WTC11 (cell line): ENCODE measurements around the gene FBXW10B. TPM values are rescaled to one million over a fixed set of nuclear protein-coding genes. Genes with fewer than 3 reads are reported as not detected.
"Not testable (repeated sequence)": the region's sequence is repeated elsewhere in the genome, so short reads cannot be mapped to it uniquely, and the experiment has no call there.

Experiments used
- ATAC-seq: fragments of 200-7000 bp; cut with Tn5 transposase; 2 replicates; pipeline ENCODE4 v1.10.0; 2021; ENCODE audit warnings: mild to moderate bottlenecking, moderate library complexity
- CTCF ChIA-PET: fragments of 300-600 bp; sonication (Branson Sonifier 250); formaldehyde crosslinking; loops from one replicate; lab custom pipeline; 2021; ENCODE audit warnings: antibody characterized with exemption; lab: Charles Lee
- POLR2A ChIA-PET: fragments of 350-600 bp; sonication (Branson Sonifier 250); formaldehyde crosslinking; loops from one replicate; lab custom pipeline; 2021; ENCODE audit warnings: antibody characterized with exemption; lab: Charles Lee
- DNase-seq: peaks from one replicate; pipeline ENCODE4 v3.0.0; 2021; ENCODE audit warnings: low spot score
- H3K27ac Mint-ChIP-seq: 2 replicates; pipeline ENCODE4 v1.8.0; 2021; ENCODE audit warnings: mixed read lengths
- H3K27me3 Mint-ChIP-seq: 2 replicates; pipeline ENCODE4 v1.8.0; 2021; ENCODE audit warnings: low read depth, mild to moderate bottlenecking, moderate library complexity, mixed read lengths
- H3K36me3 Mint-ChIP-seq: 2 replicates; pipeline ENCODE4 v1.8.0; 2021; ENCODE audit warnings: mixed read lengths
- H3K4me1 Mint-ChIP-seq: 2 replicates; pipeline ENCODE4 v1.8.0; 2022; ENCODE audit warnings: mixed read lengths
- H3K4me3 Mint-ChIP-seq: 2 replicates; pipeline ENCODE4 v1.8.0; 2021; ENCODE audit warnings: mild to moderate bottlenecking, moderate library complexity, mixed read lengths
- H3K9me3 Mint-ChIP-seq: 2 replicates; pipeline ENCODE4 v1.8.0; 2021; ENCODE audit warnings: mixed read lengths
- total RNA-seq: library from RNA; stranded (reverse); gene quantifications from 3 replicates; pipeline ENCODE4 v1.2.3, GENCODE V29; 2021

FBXW10B gene
- total RNA-seq, 1 experiment from 2014 or later = 0.33 TPM

- H3K9me3 Mint-ChIP-seq, POLR2A ChIA-PET, ATAC-seq, DNase-seq, CTCF ChIA-PET, H3K4me3 Mint-ChIP-seq, H3K27me3 Mint-ChIP-seq, H3K36me3 Mint-ChIP-seq, H3K27ac Mint-ChIP-seq, H3K4me1 Mint-ChIP-seq: not testable (repeated sequence)
Observed at GRCh38 chr17:15615850-15616249, 3.7 kb downstream of the FBXW10B start.

DNA sequence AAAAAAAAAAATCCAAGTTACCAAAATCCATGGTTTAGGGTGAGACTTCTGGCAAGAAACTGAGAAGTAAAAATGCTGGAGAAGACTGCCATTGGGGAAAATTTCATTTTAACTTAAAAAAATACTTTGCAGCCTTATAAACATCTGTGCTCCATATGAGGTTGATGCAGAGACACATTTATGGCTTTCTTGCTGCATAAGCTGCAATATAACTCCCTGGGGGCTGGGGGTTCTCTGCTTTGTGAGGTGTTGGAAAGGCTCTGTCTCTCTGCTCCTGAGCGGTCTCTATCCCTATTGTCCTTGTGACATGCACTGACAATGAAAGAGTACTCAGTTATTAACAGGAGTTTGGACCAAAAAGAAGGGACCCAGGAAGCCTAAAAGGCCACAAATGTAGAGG lies 6.4 kb downstream of the FBXW10B start:
- H3K4me1 Mint-ChIP-seq, H3K9me3 Mint-ChIP-seq, CTCF ChIA-PET, H3K27me3 Mint-ChIP-seq, H3K4me3 Mint-ChIP-seq, H3K27ac Mint-ChIP-seq, H3K36me3 Mint-ChIP-seq, ATAC-seq, POLR2A ChIA-PET, DNase-seq: not testable (repeated sequence)

DNA sequence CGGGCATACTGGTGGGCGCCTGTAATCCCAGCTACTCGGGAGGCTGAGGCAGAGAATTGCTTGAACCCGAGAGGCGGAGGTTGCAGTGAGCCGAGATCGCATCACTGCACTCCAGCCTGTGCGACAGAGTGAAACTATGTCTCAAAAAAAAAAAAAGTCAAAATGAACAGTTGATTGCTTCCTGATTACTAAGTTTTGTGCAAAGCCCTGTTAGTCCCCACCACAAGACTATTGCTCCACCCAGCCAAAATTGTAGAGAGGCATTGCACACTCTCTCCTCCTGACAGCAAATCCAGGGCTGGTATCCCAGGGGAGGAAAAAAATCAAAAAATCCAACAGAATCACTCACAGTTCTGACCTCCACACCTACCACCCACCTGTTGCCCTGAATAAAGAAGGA lies 26.5 kb downstream of the FBXW10B start:
- H3K27ac Mint-ChIP-seq, H3K36me3 Mint-ChIP-seq, H3K4me1 Mint-ChIP-seq, H3K9me3 Mint-ChIP-seq, H3K27me3 Mint-ChIP-seq, DNase-seq, POLR2A ChIA-PET, H3K4me3 Mint-ChIP-seq, CTCF ChIA-PET, ATAC-seq: not testable (repeated sequence)

DNA sequence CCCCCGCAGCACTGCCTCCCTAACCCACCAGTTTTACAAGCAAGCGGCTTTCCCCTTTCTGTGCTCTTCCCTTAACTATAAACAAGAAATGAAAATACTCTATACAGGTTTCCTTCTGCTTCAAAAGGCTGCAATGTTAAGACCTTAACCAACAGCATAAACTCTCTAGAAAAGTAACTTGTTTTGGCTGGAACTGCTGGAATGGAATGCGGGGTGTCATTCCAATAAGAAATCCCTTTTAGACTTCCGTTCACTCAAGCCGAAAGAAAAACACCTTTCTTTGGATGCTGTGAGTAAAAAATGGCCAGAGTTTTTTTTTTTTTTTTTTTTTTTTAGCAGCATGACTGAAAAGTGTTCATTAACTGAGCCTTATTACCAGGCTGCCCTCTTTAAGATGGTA lies 27.5 kb downstream of the FBXW10B start:
- H3K9me3 Mint-ChIP-seq, H3K27ac Mint-ChIP-seq, ATAC-seq, H3K4me1 Mint-ChIP-seq, H3K36me3 Mint-ChIP-seq, H3K27me3 Mint-ChIP-seq, DNase-seq, POLR2A ChIA-PET, H3K4me3 Mint-ChIP-seq, CTCF ChIA-PET: not testable (repeated sequence)

- H3K27ac Mint-ChIP-seq, ATAC-seq, CTCF ChIA-PET, H3K27me3 Mint-ChIP-seq, H3K4me3 Mint-ChIP-seq, POLR2A ChIA-PET, DNase-seq, H3K4me1 Mint-ChIP-seq, H3K36me3 Mint-ChIP-seq, H3K9me3 Mint-ChIP-seq: not testable (repeated sequence)
Observed at GRCh38 chr17:15590844-15591243, 28.7 kb downstream of the FBXW10B start.

GRCh38 chr17:15589544-15590536 lies 29.7 kb downstream of the FBXW10B start:
- H3K9me3 Mint-ChIP-seq, H3K27me3 Mint-ChIP-seq, H3K27ac Mint-ChIP-seq, DNase-seq, CTCF ChIA-PET, H3K4me3 Mint-ChIP-seq, ATAC-seq, H3K36me3 Mint-ChIP-seq, POLR2A ChIA-PET, H3K4me1 Mint-ChIP-seq: not testable (repeated sequence)

GRCh38 chr17:15588017-15588416 lies 31.5 kb downstream of the FBXW10B start:
- H3K36me3 Mint-ChIP-seq, CTCF ChIA-PET, H3K27ac Mint-ChIP-seq, DNase-seq, H3K4me3 Mint-ChIP-seq, ATAC-seq, POLR2A ChIA-PET, H3K4me1 Mint-ChIP-seq, H3K9me3 Mint-ChIP-seq, H3K27me3 Mint-ChIP-seq: not testable (repeated sequence)

- ATAC-seq, H3K9me3 Mint-ChIP-seq, H3K36me3 Mint-ChIP-seq, H3K4me3 Mint-ChIP-seq, DNase-seq, H3K27ac Mint-ChIP-seq, CTCF ChIA-PET, H3K4me1 Mint-ChIP-seq, H3K27me3 Mint-ChIP-seq, POLR2A ChIA-PET: not testable (repeated sequence)
Observed at GRCh38 chr17:15583313-15583712, 36.2 kb downstream of the FBXW10B start.

DNA sequence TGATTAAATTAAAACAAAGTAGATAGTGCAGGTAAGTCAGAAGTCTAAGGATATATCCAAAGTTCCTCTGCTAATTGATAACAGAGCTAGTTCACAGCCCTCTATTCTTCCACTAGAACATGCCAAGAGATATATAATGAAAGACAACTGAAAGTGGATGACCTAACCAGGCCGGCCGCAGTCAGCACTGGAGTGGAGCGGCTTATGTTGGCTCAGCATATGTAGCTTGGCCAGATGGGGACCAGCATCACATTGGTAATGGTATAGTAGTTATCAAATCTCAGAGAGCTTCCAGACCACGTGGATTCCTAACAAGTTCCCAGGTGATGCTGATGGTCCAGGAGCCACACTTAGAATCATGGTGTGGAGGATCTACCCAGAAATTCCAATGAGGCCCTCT lies 38.0 kb downstream of the FBXW10B start:
- H3K36me3 Mint-ChIP-seq, H3K27ac Mint-ChIP-seq, POLR2A ChIA-PET, H3K4me3 Mint-ChIP-seq, H3K9me3 Mint-ChIP-seq, CTCF ChIA-PET, H3K27me3 Mint-ChIP-seq, ATAC-seq, DNase-seq, H3K4me1 Mint-ChIP-seq: not testable (repeated sequence)

- H3K9me3 Mint-ChIP-seq, DNase-seq, H3K27me3 Mint-ChIP-seq, POLR2A ChIA-PET, H3K27ac Mint-ChIP-seq, CTCF ChIA-PET, H3K36me3 Mint-ChIP-seq, H3K4me3 Mint-ChIP-seq, ATAC-seq: not testable (repeated sequence)
- peaks cover 19% of the 10 kb centered on the region for H3K4me1 Mint-ChIP-seq
Observed at GRCh38 chr17:15576848-15577247, 42.7 kb downstream of the FBXW10B start.

- not testable (repeated sequence) for H3K36me3 Mint-ChIP-seq
Observed at GRCh38 chr17:15574660-15575059, 44.8 kb downstream of the FBXW10B start.

DNA sequence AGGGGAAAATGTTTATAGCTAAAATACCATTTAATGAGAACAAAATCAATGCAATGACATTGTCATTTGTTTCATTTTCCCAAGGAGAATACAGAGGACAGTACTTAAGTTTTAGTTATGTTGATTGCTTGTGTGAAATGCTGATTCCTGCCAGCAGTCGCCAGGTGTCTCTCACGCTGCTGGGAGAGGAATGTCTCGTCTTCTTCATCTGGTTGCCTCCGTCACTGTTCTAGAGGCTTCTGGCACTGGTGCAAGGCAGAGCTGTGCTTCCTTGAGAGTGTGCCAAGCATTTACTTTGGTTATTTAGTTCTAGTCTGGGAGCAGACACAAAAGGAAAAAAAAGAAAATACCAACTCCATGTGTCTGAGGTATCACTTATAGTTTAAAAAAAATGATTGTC lies 45.6 kb downstream of the FBXW10B start:
- H3K4me1 Mint-ChIP-seq = peaks cover 28% of the 10 kb centered on the region
- H3K9me3 Mint-ChIP-seq, H3K27me3 Mint-ChIP-seq, H3K36me3 Mint-ChIP-seq, CTCF ChIA-PET, H3K4me3 Mint-ChIP-seq, POLR2A ChIA-PET, H3K27ac Mint-ChIP-seq: not testable (repeated sequence)
- ATAC-seq (peak; percentile 84), DNase-seq (peak; percentile 18)

More at GRCh38 chr17:15574660-15575059, 44.8 kb downstream of the FBXW10B start:
- H3K9me3 Mint-ChIP-seq, H3K27ac Mint-ChIP-seq, H3K27me3 Mint-ChIP-seq, POLR2A ChIA-PET, H3K4me3 Mint-ChIP-seq, DNase-seq, ATAC-seq, CTCF ChIA-PET: not testable (repeated sequence)
- H3K4me1 Mint-ChIP-seq = peaks cover 27% of the 10 kb centered on the region
